Thyroid gland (tissue), 4 donors: Measurements from ENCODE around the gene ABCA4.

ENCODE experiments used
- POLR2A ChIP-seq, 2 donors: fragments of 450-650 bp; IDR thresholded peaks; one replicate each; pipeline ENCODE4 v1.6.1; 2017; ENCODE audit warnings: antibody characterized with exemption in 2 of 2, mild to moderate bottlenecking in 2 of 2, moderate library complexity in 1 of 2
- TF ChIP-seq, protein P1 (sequence below), 6 experiments: fragments of 200-600 bp in 3 of 6; fragments of 450-650 bp in 3 of 6; sonication (generic) in 3 of 6; IDR thresholded peaks; one replicate each; pipeline ENCODE4 v1.5.1; 2016 to 2019; ENCODE audit warnings: antibody characterized with exemption in 6 of 6, mild to moderate bottlenecking in 2 of 6, inconsistent platforms in 1 of 6, moderate library complexity in 1 of 6

DNA sequence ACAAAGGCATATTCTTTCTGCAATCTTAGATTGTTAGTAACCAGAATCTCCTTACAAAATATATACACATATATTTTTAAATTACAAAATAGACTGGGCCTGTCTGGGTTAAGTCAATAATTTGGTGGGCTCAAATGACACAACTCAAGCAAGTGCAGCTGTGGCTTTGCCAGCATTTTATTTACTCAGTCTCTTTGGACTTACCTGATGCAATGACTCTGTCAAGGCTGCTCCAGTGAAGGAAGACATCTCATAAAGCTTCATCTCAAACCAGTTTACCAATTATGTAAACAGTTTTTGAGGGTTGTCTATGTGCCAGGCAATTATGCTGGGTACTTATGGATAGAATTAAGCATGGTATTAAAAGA lies 22.8 kb upstream of the ABCA4 start:
- TF ChIP-seq, protein P1, sequence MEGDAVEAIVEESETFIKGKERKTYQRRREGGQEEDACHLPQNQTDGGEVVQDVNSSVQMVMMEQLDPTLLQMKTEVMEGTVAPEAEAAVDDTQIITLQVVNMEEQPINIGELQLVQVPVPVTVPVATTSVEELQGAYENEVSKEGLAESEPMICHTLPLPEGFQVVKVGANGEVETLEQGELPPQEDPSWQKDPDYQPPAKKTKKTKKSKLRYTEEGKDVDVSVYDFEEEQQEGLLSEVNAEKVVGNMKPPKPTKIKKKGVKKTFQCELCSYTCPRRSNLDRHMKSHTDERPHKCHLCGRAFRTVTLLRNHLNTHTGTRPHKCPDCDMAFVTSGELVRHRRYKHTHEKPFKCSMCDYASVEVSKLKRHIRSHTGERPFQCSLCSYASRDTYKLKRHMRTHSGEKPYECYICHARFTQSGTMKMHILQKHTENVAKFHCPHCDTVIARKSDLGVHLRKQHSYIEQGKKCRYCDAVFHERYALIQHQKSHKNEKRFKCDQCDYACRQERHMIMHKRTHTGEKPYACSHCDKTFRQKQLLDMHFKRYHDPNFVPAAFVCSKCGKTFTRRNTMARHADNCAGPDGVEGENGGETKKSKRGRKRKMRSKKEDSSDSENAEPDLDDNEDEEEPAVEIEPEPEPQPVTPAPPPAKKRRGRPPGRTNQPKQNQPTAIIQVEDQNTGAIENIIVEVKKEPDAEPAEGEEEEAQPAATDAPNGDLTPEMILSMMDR (IDR thresholded peaks at IDR 0.05) = no peak
- no peak for TF ChIP-seq POLR2A (IDR thresholded peaks at IDR 0.05)
